Natural killer cell (primary cell): ENCODE results near the gene FBXL7. TPM values are rescaled to one million over a fixed set of nuclear protein-coding genes. Genes with fewer than 3 reads are reported as not detected.

Experiments
- ATAC-seq, 3 donors: fragments of 150-1000 bp in 2 of 3; fragments of 200-7000 bp in 1 of 3; cut with Tn5 transposase; 1 replicate in 1 of 3; 2 replicates in 2 of 3; pipeline ENCODE4 v1.10.0; 2021; ENCODE audit warnings: mild to moderate bottlenecking in 2 of 3, moderate library complexity in 2 of 3
- DNase-seq, 2 donors: peaks; one replicate each; pipeline versions ENCODE4 v3.0.0 to v3.0.0-alpha.2; 2013 to 2021; ENCODE audit warnings: mixed read lengths in 1 of 2
- H3K27ac ChIP-seq: one replicate; pipeline ENCODE4 v1.5.1; 2013; ENCODE audit warnings: mild to moderate bottlenecking, low read length
- H3K27me3 ChIP-seq: one replicate; pipeline ENCODE4 v1.6.1; 2013; ENCODE audit warnings: low read length; ENCODE audit not compliant: control insufficient read depth, insufficient read depth
- H3K36me3 ChIP-seq: one replicate; pipeline ENCODE4 v1.6.1; 2013; ENCODE audit warnings: low read length; ENCODE audit not compliant: control insufficient read depth, insufficient read depth
- H3K4me1 ChIP-seq: one replicate; pipeline ENCODE4 v1.6.1; 2013; ENCODE audit warnings: low read length; ENCODE audit not compliant: control insufficient read depth, insufficient read depth
- H3K4me3 ChIP-seq: one replicate; pipeline ENCODE4 v1.5.1; 2013; ENCODE audit warnings: low read length
- H3K9me3 ChIP-seq: one replicate; pipeline ENCODE4 v1.6.1; 2013; ENCODE audit warnings: low read length; ENCODE audit not compliant: control insufficient read depth, insufficient read depth
- H3K27ac Mint-ChIP-seq, 2 donors: one replicate each; pipeline ENCODE4 v1.8.0; 2022; ENCODE audit warnings: mild to moderate bottlenecking in 2 of 2, mixed read lengths in 2 of 2, moderate library complexity in 1 of 2
- H3K27me3 Mint-ChIP-seq, 2 donors: one replicate each; pipeline ENCODE4 v1.8.0; 2022; ENCODE audit warnings: low read depth in 2 of 2, mixed read lengths in 2 of 2
- H3K36me3 Mint-ChIP-seq: one replicate; pipeline ENCODE4 v1.8.0; 2022; ENCODE audit warnings: mixed read lengths
- H3K4me1 Mint-ChIP-seq, 2 donors: one replicate each; pipeline ENCODE4 v1.8.0; 2022; ENCODE audit warnings: mixed read lengths in 2 of 2
- H3K4me3 Mint-ChIP-seq: one replicate; pipeline ENCODE4 v1.8.0; 2022; ENCODE audit warnings: mild to moderate bottlenecking, moderate library complexity, mixed read lengths
- H3K9me3 Mint-ChIP-seq, 2 donors: one replicate each; pipeline ENCODE4 v1.8.0; 2022; ENCODE audit warnings: mixed read lengths in 2 of 2
- WGBS: methylation state at CpG from one replicate; pipeline ENCODE4 v1.1.7; 2013; ENCODE audit warnings: missing lambda C conversion rate; ENCODE audit not compliant: insufficient coverage; 5-methylcytosine and 5-hydroxymethylcytosine counted together
- intact Hi-C: fragments of 100-400 bp; cut with micrococcal nuclease; formaldehyde crosslinking; loops from one replicate; pipeline ENCODE4 v1.14.2; 2022
- total RNA-seq, 4 donors: library from RNA; stranded (reverse); fragments of 120-200 nt in 1 of 4; gene quantifications; one replicate each; pipeline versions ENCODE4 v1.2.3 to v1.2.4, GENCODE V29; 2013 to 2022
- TF ChIP-seq, protein P1 (sequence below): fragments of 200-600 bp; IDR thresholded peaks from one replicate; pipeline ENCODE4 v1.8.0; 2022; ENCODE audit warnings: antibody characterized with exemption

Gene FBXL7
- total RNA-seq, 3 donors from 2014 or later (not counting 1 experiment from before 2014, with no cell fraction given) = not detected

DNA sequence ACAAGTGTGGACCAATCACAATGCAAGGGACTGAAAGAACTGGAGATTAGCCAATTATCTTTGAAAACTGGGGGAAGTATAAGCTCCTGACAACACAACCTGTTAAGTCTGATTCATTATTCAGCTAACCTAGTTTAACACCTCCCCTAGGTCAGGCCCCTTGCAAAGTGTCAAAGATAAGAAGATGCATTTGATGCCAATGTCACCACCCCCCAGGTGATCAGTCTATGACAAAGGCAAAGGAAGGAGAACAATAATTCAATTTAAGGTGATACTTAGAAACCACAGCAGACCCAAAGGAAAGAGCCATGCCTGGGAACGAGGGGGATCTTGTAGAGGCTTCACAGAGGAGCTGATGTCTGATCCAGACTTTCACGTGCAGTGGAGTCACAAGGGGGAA is 137.9 kb downstream of the FBXL7 start:
- TF ChIP-seq, protein P1, sequence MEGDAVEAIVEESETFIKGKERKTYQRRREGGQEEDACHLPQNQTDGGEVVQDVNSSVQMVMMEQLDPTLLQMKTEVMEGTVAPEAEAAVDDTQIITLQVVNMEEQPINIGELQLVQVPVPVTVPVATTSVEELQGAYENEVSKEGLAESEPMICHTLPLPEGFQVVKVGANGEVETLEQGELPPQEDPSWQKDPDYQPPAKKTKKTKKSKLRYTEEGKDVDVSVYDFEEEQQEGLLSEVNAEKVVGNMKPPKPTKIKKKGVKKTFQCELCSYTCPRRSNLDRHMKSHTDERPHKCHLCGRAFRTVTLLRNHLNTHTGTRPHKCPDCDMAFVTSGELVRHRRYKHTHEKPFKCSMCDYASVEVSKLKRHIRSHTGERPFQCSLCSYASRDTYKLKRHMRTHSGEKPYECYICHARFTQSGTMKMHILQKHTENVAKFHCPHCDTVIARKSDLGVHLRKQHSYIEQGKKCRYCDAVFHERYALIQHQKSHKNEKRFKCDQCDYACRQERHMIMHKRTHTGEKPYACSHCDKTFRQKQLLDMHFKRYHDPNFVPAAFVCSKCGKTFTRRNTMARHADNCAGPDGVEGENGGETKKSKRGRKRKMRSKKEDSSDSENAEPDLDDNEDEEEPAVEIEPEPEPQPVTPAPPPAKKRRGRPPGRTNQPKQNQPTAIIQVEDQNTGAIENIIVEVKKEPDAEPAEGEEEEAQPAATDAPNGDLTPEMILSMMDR = no peak
- H3K27ac Mint-ChIP-seq = no peak overlapping the region
- no peak overlapping the region for H3K4me3 ChIP-seq
- no peak for ATAC-seq
- no peaks in the 10 kb centered on the region for H3K27me3 Mint-ChIP-seq
- intact Hi-C loops = no loop called here
- H3K4me1 Mint-ChIP-seq = no peaks in the 10 kb centered on the region
- no peaks in the 10 kb centered on the region for H3K36me3 Mint-ChIP-seq
- WGBS = 66% methylated on average over 2 of the region's 2 CpGs
- no peaks in the 10 kb centered on the region for H3K9me3 ChIP-seq
- H3K4me3 Mint-ChIP-seq = no peak overlapping the region
- no peaks in the 10 kb centered on the region for H3K36me3 ChIP-seq
- H3K4me1 ChIP-seq = no peaks in the 10 kb centered on the region
- no peaks in the 10 kb centered on the region for H3K27me3 ChIP-seq
- H3K27ac ChIP-seq = no peak overlapping the region
- H3K9me3 Mint-ChIP-seq = peaks cover 13 to 15% of the 10 kb centered on the region in 2 donors
- no peak for DNase-seq

DNA sequence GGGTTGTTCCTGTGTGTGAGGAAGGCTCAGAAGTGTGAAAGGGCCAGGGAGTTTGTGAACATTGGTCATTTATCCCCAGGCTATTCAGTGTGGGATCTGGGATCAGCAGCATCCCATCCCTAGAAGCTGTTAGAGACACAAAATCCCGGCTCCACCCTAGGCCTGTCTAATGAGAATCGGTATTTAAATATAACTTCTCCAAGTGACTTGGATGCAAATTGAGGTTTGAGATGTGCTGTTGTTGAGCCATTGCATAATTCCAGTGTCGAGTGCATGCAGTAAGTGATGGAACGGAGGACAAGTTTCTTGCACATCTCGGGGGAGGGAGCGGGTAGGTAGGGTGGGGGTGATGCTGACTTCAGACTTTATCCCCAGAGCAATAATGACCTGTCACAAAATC is 138.3 kb downstream of the FBXL7 start:
- ATAC-seq (no peak), DNase-seq (no peak)
- Histone ChIP-seq H3K9me3 (no peaks in the 10 kb centered on the region), H3K27me3 (no peaks in the 10 kb centered on the region), H3K36me3 (no peaks in the 10 kb centered on the region), H3K4me3 (no peak overlapping the region), H3K4me1 (no peaks in the 10 kb centered on the region), H3K27ac (no peak overlapping the region)
- Mint-ChIP-seq H3K27ac (no peak overlapping the region), H3K4me1 (no peaks in the 10 kb centered on the region), H3K36me3 (no peaks in the 10 kb centered on the region), H3K27me3 (no peaks in the 10 kb centered on the region), H3K4me3 (no peak overlapping the region), H3K9me3 (peaks cover 17 to 18% of the 10 kb centered on the region in 2 donors)
- intact Hi-C loops = no loop called here
- 88% methylated on average over 6 of the region's 6 CpGs for WGBS
- TF ChIP-seq, protein P1 = no peak

DNA sequence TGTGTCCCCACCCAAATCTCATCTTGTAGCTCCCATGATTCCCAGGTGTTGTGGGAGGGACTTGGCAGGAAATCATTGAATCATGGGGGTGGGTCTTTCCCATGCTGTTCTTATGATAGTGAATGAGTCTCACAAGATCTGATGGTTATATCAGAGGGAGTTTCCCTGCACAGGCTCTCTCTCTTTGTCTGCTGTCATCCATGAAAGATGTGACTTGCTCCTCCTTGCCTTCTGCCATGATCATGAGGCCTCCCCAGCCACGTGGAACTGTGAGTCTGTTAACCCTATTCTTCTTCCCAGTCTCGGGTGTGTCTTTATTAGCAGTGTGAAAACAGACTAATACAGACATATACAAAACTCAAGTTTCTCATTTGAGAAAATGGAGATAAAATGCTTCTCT is 139.3 kb downstream of the FBXL7 start:
- intact Hi-C loops = no loop called here
- DNase-seq = no peak
- Histone ChIP-seq H3K27ac (no peak overlapping the region), H3K4me3 (no peak overlapping the region), H3K27me3 (no peaks in the 10 kb centered on the region), H3K9me3 (no peaks in the 10 kb centered on the region), H3K36me3 (no peaks in the 10 kb centered on the region), H3K4me1 (no peaks in the 10 kb centered on the region)
- H3K36me3 Mint-ChIP-seq = no peaks in the 10 kb centered on the region
- H3K27ac Mint-ChIP-seq = no peak overlapping the region
- WGBS = 40% methylated on average over 1 of the region's 2 CpGs
- no peaks in the 10 kb centered on the region for H3K27me3 Mint-ChIP-seq
- H3K4me3 Mint-ChIP-seq = no peak overlapping the region
- H3K4me1 Mint-ChIP-seq = no peaks in the 10 kb centered on the region
- peaks cover 20% of the 10 kb centered on the region in 2 donors for H3K9me3 Mint-ChIP-seq
- ATAC-seq = no peak
- TF ChIP-seq, protein P1 = no peak

DNA sequence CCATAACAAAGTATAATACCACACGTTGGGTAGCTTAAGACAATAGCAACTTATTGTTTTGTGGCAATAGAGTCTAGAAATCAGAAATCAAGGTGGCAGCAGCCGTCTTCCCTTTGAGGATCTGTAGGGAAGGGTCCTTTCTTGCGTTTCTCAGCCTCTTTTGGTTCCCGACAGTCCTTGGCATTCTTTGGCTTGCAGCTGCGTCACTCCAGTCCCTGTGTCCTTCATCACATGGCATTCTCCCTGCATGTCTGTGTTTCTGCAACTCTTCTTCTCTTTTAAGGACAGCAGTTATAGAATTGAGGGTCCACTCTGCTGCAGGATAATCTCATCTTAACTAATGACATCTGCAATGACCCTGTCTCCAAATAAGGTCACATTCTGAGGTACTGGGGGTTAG is 140.1 kb downstream of the FBXL7 start:
- DNase-seq = no peak
- Histone ChIP-seq H3K27ac (no peak overlapping the region), H3K9me3 (no peaks in the 10 kb centered on the region), H3K27me3 (no peaks in the 10 kb centered on the region), H3K4me1 (no peaks in the 10 kb centered on the region), H3K4me3 (no peak overlapping the region), H3K36me3 (no peaks in the 10 kb centered on the region)
- H3K27me3 Mint-ChIP-seq = no peaks in the 10 kb centered on the region
- H3K4me3 Mint-ChIP-seq = no peak overlapping the region
- TF ChIP-seq, protein P1 = no peak
- intact Hi-C loops = no loop called here
- H3K36me3 Mint-ChIP-seq = no peaks in the 10 kb centered on the region
- H3K9me3 Mint-ChIP-seq = peaks cover 17 to 23% of the 10 kb centered on the region in 2 donors
- no peaks in the 10 kb centered on the region for H3K4me1 Mint-ChIP-seq
- 88% methylated on average over 5 of the region's 5 CpGs for WGBS
- no peak for ATAC-seq
- no peak overlapping the region for H3K27ac Mint-ChIP-seq
